Lower leg skin (tissue), 3 donors: Measurements from ENCODE around the gene DTX1.

Source experiments
- POLR2A ChIP-seq, 2 donors: fragments of 450-650 bp; IDR thresholded peaks; one replicate each; pipeline ENCODE4 v1.6.1; 2016 to 2017; ENCODE audit warnings: antibody characterized with exemption in 2 of 2, mild to moderate bottlenecking in 1 of 2, moderate library complexity in 1 of 2
- TF ChIP-seq, protein P1 (sequence below), 3 donors: fragments of 450-650 bp; IDR thresholded peaks; one replicate each; pipeline ENCODE4 v1.5.1; 2016; ENCODE audit warnings: antibody characterized with exemption in 3 of 3, mild to moderate bottlenecking in 3 of 3, moderate library complexity in 2 of 3

- TF ChIP-seq POLR2A (IDR thresholded peaks at IDR 0.05), result no peak
- TF ChIP-seq, protein P1, sequence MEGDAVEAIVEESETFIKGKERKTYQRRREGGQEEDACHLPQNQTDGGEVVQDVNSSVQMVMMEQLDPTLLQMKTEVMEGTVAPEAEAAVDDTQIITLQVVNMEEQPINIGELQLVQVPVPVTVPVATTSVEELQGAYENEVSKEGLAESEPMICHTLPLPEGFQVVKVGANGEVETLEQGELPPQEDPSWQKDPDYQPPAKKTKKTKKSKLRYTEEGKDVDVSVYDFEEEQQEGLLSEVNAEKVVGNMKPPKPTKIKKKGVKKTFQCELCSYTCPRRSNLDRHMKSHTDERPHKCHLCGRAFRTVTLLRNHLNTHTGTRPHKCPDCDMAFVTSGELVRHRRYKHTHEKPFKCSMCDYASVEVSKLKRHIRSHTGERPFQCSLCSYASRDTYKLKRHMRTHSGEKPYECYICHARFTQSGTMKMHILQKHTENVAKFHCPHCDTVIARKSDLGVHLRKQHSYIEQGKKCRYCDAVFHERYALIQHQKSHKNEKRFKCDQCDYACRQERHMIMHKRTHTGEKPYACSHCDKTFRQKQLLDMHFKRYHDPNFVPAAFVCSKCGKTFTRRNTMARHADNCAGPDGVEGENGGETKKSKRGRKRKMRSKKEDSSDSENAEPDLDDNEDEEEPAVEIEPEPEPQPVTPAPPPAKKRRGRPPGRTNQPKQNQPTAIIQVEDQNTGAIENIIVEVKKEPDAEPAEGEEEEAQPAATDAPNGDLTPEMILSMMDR (IDR thresholded peaks at IDR 0.05), result no peak
Observed at GRCh38 chr12:113109360-113109759, 52.8 kb downstream of the DTX1 start.
